DOHH2 (cell line): ENCODE measurements around the gene GLB1L.

ENCODE experiments used
- CTCF ChIP-seq: fragments of 200-600 bp; sonication (generic); IDR thresholded peaks from one replicate; pipeline ENCODE4 v1.5.1; 2014; ENCODE audit warnings: antibody characterized with exemption, mild to moderate bottlenecking, low read depth, low read length; ENCODE audit not compliant: poor library complexity, severe bottlenecking
- EZH2phosphoT487 ChIP-seq: fragments of 200-600 bp; sonication (generic); IDR thresholded peaks from 2 replicates; pipeline ENCODE4 v1.6.1; 2017; ENCODE audit warnings: borderline replicate concordance, mild to moderate bottlenecking, antibody characterized with exemption, low read length, moderate library complexity, mixed read lengths

GRCh38 chr2:219219784-219220532 lies 25.3 kb downstream of the GLB1L start:
- TF ChIP-seq CTCF (no peak), EZH2phosphoT487 (no peak)
